ENCODE measurements around the gene NIT1. TPM values are rescaled to one million over a fixed set of nuclear protein-coding genes. Genes with fewer than 3 reads are reported as not detected.

The NIT1 gene
- total RNA-seq, 1 donor from 2014 or later = 34.2 TPM

GRCh38 chr1:161080441-161081405, 37.2 kb upstream of the NIT1 start:
- no peak for DNase-seq (ENCODE audit: low read depth)
- no peak overlapping the region for H3K4me3 ChIP-seq (ENCODE audit: low read depth, low read length)
- TF ChIP-seq CTCF (conservative IDR thresholded peaks at IDR 0.05; ENCODE audit: low read depth, low read length) = no peak

DNA sequence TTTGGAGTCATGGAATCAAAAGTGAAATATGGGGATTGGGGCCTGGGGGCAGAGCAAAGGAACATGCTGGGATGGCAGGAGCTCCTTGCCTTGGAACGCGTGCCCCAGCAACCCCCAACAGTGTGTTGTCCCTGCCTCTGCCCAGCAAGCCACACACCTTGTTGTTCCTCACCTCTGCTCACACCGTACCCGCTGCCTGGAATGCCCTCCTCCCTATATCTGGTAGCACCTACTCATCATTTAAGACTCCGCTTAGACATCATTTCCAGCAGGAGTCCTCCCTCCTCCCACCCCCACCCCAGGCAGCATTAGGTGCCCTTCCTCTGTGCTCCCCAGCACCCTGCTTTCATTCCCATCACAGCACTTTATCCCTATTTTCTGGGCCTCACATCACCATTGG, 36.4 kb upstream of the NIT1 start:
- no peak for TF ChIP-seq CTCF (conservative IDR thresholded peaks at IDR 0.05; ENCODE audit: low read depth, low read length)
- no peak for DNase-seq (ENCODE audit: low read depth)
- H3K4me3 ChIP-seq (ENCODE audit: low read depth, low read length) = no peak overlapping the region

DNA sequence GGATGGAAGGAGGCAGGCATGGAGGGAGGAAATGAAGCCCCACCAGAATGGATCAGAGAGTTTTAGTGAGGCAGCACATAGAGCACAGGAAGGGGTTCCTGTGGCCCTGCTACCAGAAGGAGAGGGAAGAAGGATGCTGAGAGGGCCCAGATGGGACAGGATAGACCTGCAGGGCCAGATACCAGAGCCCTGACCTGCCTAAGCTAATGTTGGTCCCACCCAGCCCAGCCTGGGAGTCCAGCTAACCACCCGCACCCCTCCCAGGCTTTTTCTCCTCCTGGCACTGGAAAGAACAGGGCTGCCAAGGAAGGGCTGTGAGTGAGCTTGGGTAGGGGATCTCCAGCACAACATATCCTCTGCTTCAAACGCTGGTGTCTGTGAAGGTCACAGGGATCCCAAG, 35.4 kb upstream of the NIT1 start:
- H3K4me3 ChIP-seq (ENCODE audit: low read depth, low read length) = no peak overlapping the region
- DNase-seq (ENCODE audit: low read depth) = no peak
- no peak for TF ChIP-seq CTCF (conservative IDR thresholded peaks at IDR 0.05; ENCODE audit: low read depth, low read length)

- no peak for TF ChIP-seq CTCF (conservative IDR thresholded peaks at IDR 0.05; ENCODE audit: low read depth, low read length)
- H3K4me3 ChIP-seq (ENCODE audit: low read depth, low read length) = no peak overlapping the region
- DNase-seq (ENCODE audit: low read depth) = peak; percentile 73
Measured at GRCh38 chr1:161082996-161083747, 34.7 kb upstream of the NIT1 start.

GRCh38 chr1:161083748-161084596, 33.9 kb upstream of the NIT1 start:
- TF ChIP-seq CTCF (conservative IDR thresholded peaks at IDR 0.05; ENCODE audit: low read depth, low read length) = no peak
- H3K4me3 ChIP-seq (ENCODE audit: low read depth, low read length) = no peak overlapping the region
- DNase-seq (ENCODE audit: low read depth) = no peak

- no peak for DNase-seq (ENCODE audit: low read depth)
- TF ChIP-seq CTCF (conservative IDR thresholded peaks at IDR 0.05; ENCODE audit: low read depth, low read length) = no peak
- H3K4me3 ChIP-seq (ENCODE audit: low read depth, low read length) = no peak overlapping the region
Measured at GRCh38 chr1:161084597-161084988, 33.3 kb upstream of the NIT1 start.

Data from epithelial cell of proximal tubule (primary cell).